CD8-positive, alpha-beta memory T cell (primary cell): Measurements from ENCODE around the gene SESN3. TPM values are rescaled to one million over a fixed set of nuclear protein-coding genes. Genes with fewer than 3 reads are reported as not detected.
"Not testable (repeated sequence)": the region's sequence is repeated elsewhere in the genome, so short reads cannot be mapped to it uniquely, and the experiment has no call there.

ENCODE experiments used
- CTCF ChIA-PET: fragments of 350-600 bp; sonication (Branson Sonifier 250); formaldehyde crosslinking; loops from one replicate; lab custom pipeline; 2021; ENCODE audit warnings: antibody characterized with exemption; lab: Charles Lee
- POLR2A ChIA-PET: fragments of 350-600 bp; sonication (Branson Sonifier 250); formaldehyde crosslinking; loops from one replicate; lab custom pipeline; 2021; ENCODE audit warnings: antibody characterized with exemption; lab: Charles Lee
- DNase-seq, 5 donors: peaks; one replicate each; pipeline versions ENCODE4 v3.0.0 to v3.0.0-alpha.2; 2020 to 2022; ENCODE audit warnings: mixed read lengths in 1 of 5
- H3K27ac ChIP-seq: one replicate; pipeline ENCODE4 v1.7.0; 2013; ENCODE audit warnings: low read depth, mild to moderate bottlenecking, low read length, moderate library complexity
- H3K27me3 ChIP-seq: 2 replicates; pipeline ENCODE4 v1.7.0; 2013; ENCODE audit warnings: low read length, mild to moderate bottlenecking; ENCODE audit not compliant: insufficient read depth, poor library complexity, severe bottlenecking
- H3K36me3 ChIP-seq: 2 replicates; pipeline ENCODE4 v1.7.0; 2013; ENCODE audit warnings: mild to moderate bottlenecking, low read length, moderate library complexity; ENCODE audit not compliant: insufficient read depth
- H3K4me1 ChIP-seq: 2 replicates; pipeline ENCODE4 v1.7.0; 2013; ENCODE audit warnings: mild to moderate bottlenecking, low read length, moderate library complexity; ENCODE audit not compliant: insufficient read depth
- H3K4me3 ChIP-seq: 2 replicates; pipeline ENCODE4 v1.7.0; 2013; ENCODE audit warnings: mild to moderate bottlenecking, low read length
- H3K9me3 ChIP-seq: 2 replicates; pipeline ENCODE4 v1.7.0; 2013; ENCODE audit warnings: mild to moderate bottlenecking, low read length
- H3K27ac Mint-ChIP-seq, 8 donors: one replicate each; pipeline ENCODE4 v1.8.0; 2020 to 2021; ENCODE audit warnings: mixed read lengths in 8 of 8, mild to moderate bottlenecking in 6 of 8, inconsistent platforms in 3 of 8, moderate library complexity in 3 of 8
- H3K27me3 Mint-ChIP-seq, 2 donors: one replicate each; pipeline ENCODE4 v1.8.0; 2020 to 2021; ENCODE audit warnings: mixed read lengths in 2 of 2, mild to moderate bottlenecking in 1 of 2, moderate library complexity in 1 of 2
- H3K36me3 Mint-ChIP-seq, 3 donors: one replicate each; pipeline ENCODE4 v1.8.0; 2020 to 2021; ENCODE audit warnings: mixed read lengths in 3 of 3, inconsistent platforms in 1 of 3, mild to moderate bottlenecking in 1 of 3
- H3K4me1 Mint-ChIP-seq, 3 donors: one replicate each; pipeline ENCODE4 v1.8.0; 2020 to 2021; ENCODE audit warnings: mixed read lengths in 3 of 3, inconsistent platforms in 1 of 3, mild to moderate bottlenecking in 1 of 3
- H3K4me3 Mint-ChIP-seq, 7 donors: one replicate each; pipeline ENCODE4 v1.8.0; 2020 to 2021; ENCODE audit warnings: mixed read lengths in 7 of 7, mild to moderate bottlenecking in 6 of 7, moderate library complexity in 4 of 7, inconsistent platforms in 2 of 7
- H3K9me3 Mint-ChIP-seq, 5 donors: one replicate each; pipeline ENCODE4 v1.8.0; 2020 to 2022; ENCODE audit warnings: mixed read lengths in 5 of 5, mild to moderate bottlenecking in 3 of 5, moderate library complexity in 2 of 5, inconsistent platforms in 1 of 5
- polyA plus RNA-seq: library from polyadenylated mRNA; unstranded; fragments of 300-500 nt; fragmentation: Illumina TruSeq; gene quantifications from one replicate; pipeline ENCODE4 v1.2.3, GENCODE V29; 2021
- total RNA-seq, 2 experiments: library from RNA; stranded (reverse); gene quantifications; one replicate each; pipeline ENCODE4 v1.2.3, GENCODE V29; 2021

Gene SESN3
- total and polyA plus RNA-seq, 3 experiments from 2014 or later = 2.1 to 19.7 (median 18.8) TPM

- H3K4me3 Mint-ChIP-seq = peak overlapping the region; percentile 9 to 92 (median 60)
- ChIA-PET CTCF (interaction anchor here (1.7 to 1.9 kb wide), 4 partner anchors 23 to 478 kb away, joined by 4 to 12 read pairs (median 9); no protein-coding TSS in a partner anchor), POLR2A (no interaction called here)
- H3K27me3 Mint-ChIP-seq = no peaks in the 10 kb centered on the region
- DNase-seq = no peak
- peaks cover 0 to 22% (median 0%) of the 10 kb centered on the region in 3 donors for H3K36me3 Mint-ChIP-seq
- Histone ChIP-seq H3K27me3 (no peaks in the 10 kb centered on the region), H3K27ac (no peak overlapping the region), H3K36me3 (no peaks in the 10 kb centered on the region), H3K4me1 (peaks cover 20% of the 10 kb centered on the region), H3K9me3 (no peaks in the 10 kb centered on the region), H3K4me3 (peak overlapping the region; percentile 12)
- peaks cover 36 to 66% (median 60%) of the 10 kb centered on the region in 3 donors for H3K4me1 Mint-ChIP-seq
- no peak overlapping the region for H3K27ac Mint-ChIP-seq
- H3K9me3 Mint-ChIP-seq = no peaks in the 10 kb centered on the region
These were observed 2.8 kb downstream of the SESN3 start for GRCh38 chr11:95228081-95228749.

GRCh38 chr11:95227060-95227459 lies 3.9 kb downstream of the SESN3 start:
- POLR2A ChIA-PET, H3K27me3 ChIP-seq, H3K36me3 ChIP-seq, CTCF ChIA-PET, H3K27ac ChIP-seq, H3K27ac Mint-ChIP-seq, H3K9me3 ChIP-seq, H3K4me3 ChIP-seq, H3K27me3 Mint-ChIP-seq, H3K9me3 Mint-ChIP-seq: not testable (repeated sequence)
- peaks cover 17% of the 10 kb centered on the region for H3K4me1 ChIP-seq
- Mint-ChIP-seq H3K4me3 (peak overlapping the region in 5 of 7 donors; percentile 16 to 39 (median 23)), H3K4me1 (peaks cover 27 to 74% (median 70%) of the 10 kb centered on the region in 3 donors), H3K36me3 (peaks cover 0 to 23% (median 0%) of the 10 kb centered on the region in 3 donors)
- peak in 1 of 5 donors; percentile 44 for DNase-seq

- Histone ChIP-seq H3K36me3 (no peaks in the 10 kb centered on the region), H3K4me1 (peaks cover 8% of the 10 kb centered on the region), H3K27me3 (no peaks in the 10 kb centered on the region), H3K4me3 (no peak overlapping the region), H3K9me3 (no peaks in the 10 kb centered on the region), H3K27ac (no peak overlapping the region)
- Mint-ChIP-seq H3K27me3 (no peaks in the 10 kb centered on the region), H3K4me3 (no peak overlapping the region), H3K27ac (no peak overlapping the region), H3K4me1 (peaks cover 16 to 63% (median 59%) of the 10 kb centered on the region in 3 donors), H3K36me3 (peaks cover 0 to 23% (median 3%) of the 10 kb centered on the region in 3 donors), H3K9me3 (no peaks in the 10 kb centered on the region)
- ChIA-PET CTCF (no interaction called here), POLR2A (interaction anchor here (1.1 kb wide), 1 partner anchor 9 kb away, joined by 3 read pairs; no protein-coding TSS in a partner anchor)
- DNase-seq = no peak
These were observed 8.2 kb downstream of the SESN3 start for GRCh38 chr11:95222817-95223216.

GRCh38 chr11:95219599-95219998 lies 11.4 kb downstream of the SESN3 start:
- Mint-ChIP-seq H3K9me3 (no peaks in the 10 kb centered on the region), H3K4me3 (no peak overlapping the region), H3K27ac (no peak overlapping the region), H3K4me1 (peaks cover 7 to 43% (median 35%) of the 10 kb centered on the region in 3 donors), H3K36me3 (peaks cover 0 to 18% (median 4%) of the 10 kb centered on the region in 3 donors), H3K27me3 (no peaks in the 10 kb centered on the region)
- H3K9me3 ChIP-seq = no peaks in the 10 kb centered on the region
- H3K27ac ChIP-seq = no peak overlapping the region
- POLR2A ChIA-PET = no interaction called here
- no peak overlapping the region for H3K4me3 ChIP-seq
- H3K4me1 ChIP-seq = peaks cover 15% of the 10 kb centered on the region
- H3K36me3 ChIP-seq = no peaks in the 10 kb centered on the region
- no peak for DNase-seq
- CTCF ChIA-PET = no interaction called here
- no peaks in the 10 kb centered on the region for H3K27me3 ChIP-seq

GRCh38 chr11:95218149-95218548 lies 12.9 kb downstream of the SESN3 start:
- H3K27me3 Mint-ChIP-seq = no peaks in the 10 kb centered on the region
- no peak overlapping the region for H3K27ac Mint-ChIP-seq
- CTCF ChIA-PET = interaction anchor here (1.5 kb wide), 1 partner anchor 487 kb away, joined by 3 read pairs; no protein-coding TSS in a partner anchor
- peaks cover 0 to 12% (median 4%) of the 10 kb centered on the region in 3 donors for H3K36me3 Mint-ChIP-seq
- H3K4me1 ChIP-seq = peaks cover 11% of the 10 kb centered on the region
- no peak for DNase-seq
- H3K4me3 Mint-ChIP-seq = no peak overlapping the region
- H3K4me1 Mint-ChIP-seq = peaks cover 7 to 38% (median 31%) of the 10 kb centered on the region in 3 donors
- H3K36me3 ChIP-seq = no peaks in the 10 kb centered on the region
- no peaks in the 10 kb centered on the region for H3K9me3 Mint-ChIP-seq
- H3K4me3 ChIP-seq = no peak overlapping the region
- no peaks in the 10 kb centered on the region for H3K27me3 ChIP-seq
- no peak overlapping the region for H3K27ac ChIP-seq
- POLR2A ChIA-PET = no interaction called here
- H3K9me3 ChIP-seq = no peaks in the 10 kb centered on the region

- peaks cover 8 to 20% (median 16%) of the 10 kb centered on the region in 3 donors for H3K36me3 Mint-ChIP-seq
- POLR2A ChIA-PET = interaction anchor here (0.6 kb wide), 1 partner anchor 1422 kb away, joined by 3 read pairs; no protein-coding TSS in a partner anchor
These were observed 18.4 kb downstream of the SESN3 start for GRCh38 chr11:95212609-95213008.

GRCh38 chr11:95209535-95209934 lies 21.5 kb downstream of the SESN3 start:
- H3K4me3 ChIP-seq, H3K27me3 Mint-ChIP-seq, CTCF ChIA-PET, POLR2A ChIA-PET, H3K27ac Mint-ChIP-seq, H3K4me1 ChIP-seq, H3K27ac ChIP-seq, H3K36me3 ChIP-seq, H3K4me3 Mint-ChIP-seq, H3K9me3 ChIP-seq, DNase-seq, H3K9me3 Mint-ChIP-seq, H3K27me3 ChIP-seq: not testable (repeated sequence)
- Mint-ChIP-seq H3K36me3 (peaks cover 8 to 19% (median 19%) of the 10 kb centered on the region in 3 donors), H3K4me1 (peaks cover 8 to 39% (median 36%) of the 10 kb centered on the region in 3 donors)

More at GRCh38 chr11:95212609-95213008, 18.4 kb downstream of the SESN3 start:
- Mint-ChIP-seq H3K4me1 (peaks cover 5 to 28% (median 25%) of the 10 kb centered on the region in 3 donors), H3K9me3 (peaks cover 0 to 6% (median 1%) of the 10 kb centered on the region in 5 donors), H3K4me3 (no peak overlapping the region), H3K27me3 (no peaks in the 10 kb centered on the region), H3K27ac (peak overlapping the region in 1 of 8 donors; percentile 9)
- Histone ChIP-seq H3K27me3 (no peaks in the 10 kb centered on the region), H3K4me1 (peaks cover 7% of the 10 kb centered on the region), H3K9me3 (no peaks in the 10 kb centered on the region), H3K4me3 (no peak overlapping the region), H3K27ac (no peak overlapping the region), H3K36me3 (no peaks in the 10 kb centered on the region)
- CTCF ChIA-PET = interaction anchor here (0.5 to 3.8 kb wide), 5 partner anchors 19 to 493 kb away, joined by 3 to 15 read pairs (median 3); partner anchors contain the start of gene SESN3
- DNase-seq = no peak
